LoVo (cell line): Measurements from ENCODE around the gene TIAM2.

Experiments
- DNase-seq: peaks from one replicate; pipeline ENCODE4 v3.0.0-alpha.2; 2016; ENCODE audit warnings: low spot score

Gene TIAM2

GRCh38 chr6:155026022-155026705 is 31.0 kb downstream of the TIAM2 start:
- DNase-seq: peak; percentile 62

DNA sequence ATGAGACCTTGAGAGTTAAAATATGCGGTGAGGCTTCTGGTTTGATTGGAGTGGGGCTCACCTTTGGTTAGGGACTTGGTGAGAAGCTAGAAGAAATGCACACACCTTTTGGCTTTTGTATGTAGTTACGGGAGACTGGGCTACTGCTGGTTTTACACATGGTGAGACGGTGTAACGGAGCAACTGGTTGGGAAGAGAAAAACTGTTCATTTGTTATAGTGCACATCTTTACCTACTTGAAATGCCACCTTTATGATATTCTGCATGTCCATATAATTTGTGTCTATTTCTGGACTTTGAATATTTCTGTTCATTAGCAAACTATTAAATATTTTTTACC is 31.6 kb downstream of the TIAM2 start:
- no peak for DNase-seq

DNA sequence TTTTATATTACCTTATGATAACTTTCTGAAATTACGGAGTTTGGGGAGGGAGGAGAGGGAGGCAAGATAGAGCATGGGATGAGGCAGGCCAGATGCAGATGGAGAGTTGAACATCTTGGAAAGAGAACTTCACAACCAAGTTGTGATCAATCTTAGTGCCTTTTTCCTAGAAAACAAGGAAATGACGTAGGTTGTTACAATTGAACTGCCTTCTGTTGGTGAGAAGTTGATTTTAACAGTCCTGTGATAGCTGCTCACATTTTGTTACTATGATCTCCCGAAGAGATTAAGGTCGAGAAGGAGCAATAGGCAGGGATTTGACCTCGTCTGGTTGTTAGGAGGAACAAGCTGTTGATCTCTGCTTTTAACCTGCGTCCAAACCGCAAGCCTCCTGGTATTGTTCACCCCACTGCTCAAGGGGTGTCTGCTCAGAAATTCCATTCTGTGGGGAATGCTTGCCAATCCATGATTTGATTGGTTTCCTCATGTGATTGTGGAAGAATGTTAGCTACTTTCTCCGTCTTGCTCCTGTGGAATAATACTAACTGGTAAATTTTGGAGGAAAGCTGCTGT is 35.1 kb downstream of the TIAM2 start:
- DNase-seq: no peak

DNA sequence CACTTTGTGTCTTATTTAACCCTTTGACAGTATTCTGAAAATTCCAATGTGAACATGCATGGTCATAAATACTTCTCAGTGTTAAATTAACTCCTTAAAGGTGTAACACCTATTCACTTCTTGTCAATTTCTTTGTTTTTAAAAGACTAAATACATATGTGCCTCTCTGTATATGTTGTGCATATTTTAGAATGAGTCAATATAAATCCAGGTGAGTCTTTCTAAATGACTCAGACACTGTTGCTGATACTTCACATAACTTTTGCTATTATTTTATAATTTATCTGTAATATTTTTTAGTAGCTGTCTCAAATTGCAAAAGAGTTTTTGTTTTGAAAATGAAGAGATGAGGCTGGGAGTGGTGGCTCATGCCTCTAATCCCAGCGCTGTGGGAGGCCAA is 36.0 kb downstream of the TIAM2 start:
- no peak for DNase-seq

- DNase-seq: no peak
Measured at GRCh38 chr6:155033021-155033791, 38.1 kb downstream of the TIAM2 start.

- DNase-seq: no peak
Measured at GRCh38 chr6:155036907-155037306, 41.8 kb downstream of the TIAM2 start.

GRCh38 chr6:155038104-155038503 is 43.0 kb downstream of the TIAM2 start:
- no peak for DNase-seq

GRCh38 chr6:155038527-155038926 is 43.4 kb downstream of the TIAM2 start:
- DNase-seq: no peak

- DNase-seq: no peak
Measured at GRCh38 chr6:155039618-155040017, 44.5 kb downstream of the TIAM2 start.

DNA sequence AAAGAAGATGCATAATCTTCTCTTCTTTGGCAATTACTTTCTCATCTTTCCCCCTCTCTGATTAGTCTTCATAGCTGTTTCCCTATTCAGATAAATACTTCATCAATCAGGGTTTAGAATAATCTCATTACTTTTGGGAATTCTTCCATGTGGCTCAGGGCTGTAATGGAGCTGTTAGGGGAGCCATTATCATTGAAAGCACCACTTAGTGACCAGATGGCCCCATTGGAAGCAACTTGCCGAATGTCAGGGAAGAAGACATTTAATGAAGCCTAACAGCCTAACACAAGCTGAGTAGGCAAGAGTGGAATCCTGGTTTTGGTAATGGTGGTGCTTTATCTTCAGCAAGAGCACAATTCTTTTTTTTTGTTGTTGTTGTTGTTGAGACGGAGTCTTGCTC is 45.0 kb downstream of the TIAM2 start:
- no peak for DNase-seq

- DNase-seq: no peak
Measured at GRCh38 chr6:155040901-155041650, 46.0 kb downstream of the TIAM2 start.

DNA sequence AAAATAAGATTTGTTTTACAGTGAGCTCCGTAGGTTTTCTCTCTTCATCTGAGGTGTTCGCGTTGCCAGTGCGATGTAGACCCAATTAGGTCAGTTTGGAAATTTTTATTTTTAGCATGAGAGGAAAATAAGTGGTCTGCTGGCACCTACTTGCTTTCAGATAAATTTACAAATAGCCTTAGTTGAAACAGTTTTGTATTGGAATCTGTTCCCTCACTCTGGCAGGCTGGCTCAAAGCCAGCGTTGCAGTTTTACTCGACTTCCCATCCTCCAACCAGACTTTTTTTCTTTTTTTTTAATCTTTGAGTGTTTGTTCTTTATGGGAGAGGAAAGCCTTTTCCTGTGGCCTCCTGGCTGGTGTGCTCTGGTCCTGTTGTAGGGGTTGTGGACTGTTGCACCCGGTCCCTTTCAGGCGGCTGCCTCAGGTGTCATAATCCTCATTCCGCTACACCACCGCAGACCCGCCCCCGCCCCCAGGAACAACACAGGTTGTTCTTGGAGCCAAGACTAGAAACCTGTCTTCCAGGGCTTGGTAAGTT is 46.7 kb downstream of the TIAM2 start:
- DNase-seq: no peak

DNA sequence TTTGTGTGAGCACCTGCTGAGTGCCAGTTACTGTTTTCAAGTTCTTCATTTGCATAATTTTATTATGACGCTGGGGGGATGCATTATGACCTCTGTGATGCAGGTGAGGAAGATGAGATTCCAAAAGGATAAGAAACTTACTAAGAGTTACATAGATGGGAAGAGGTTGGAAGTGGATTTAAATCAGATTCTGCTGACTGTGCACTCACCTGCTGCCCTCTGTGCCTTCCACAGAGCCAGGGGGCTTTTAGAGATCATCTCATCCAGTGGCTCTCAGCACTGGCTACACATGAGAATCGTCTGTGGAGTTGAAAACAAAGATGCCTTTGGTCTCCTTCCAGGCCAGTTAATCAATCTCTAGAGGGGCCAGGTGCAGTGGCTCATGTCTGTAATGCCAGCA is 47.9 kb downstream of the TIAM2 start:
- no peak for DNase-seq

DNA sequence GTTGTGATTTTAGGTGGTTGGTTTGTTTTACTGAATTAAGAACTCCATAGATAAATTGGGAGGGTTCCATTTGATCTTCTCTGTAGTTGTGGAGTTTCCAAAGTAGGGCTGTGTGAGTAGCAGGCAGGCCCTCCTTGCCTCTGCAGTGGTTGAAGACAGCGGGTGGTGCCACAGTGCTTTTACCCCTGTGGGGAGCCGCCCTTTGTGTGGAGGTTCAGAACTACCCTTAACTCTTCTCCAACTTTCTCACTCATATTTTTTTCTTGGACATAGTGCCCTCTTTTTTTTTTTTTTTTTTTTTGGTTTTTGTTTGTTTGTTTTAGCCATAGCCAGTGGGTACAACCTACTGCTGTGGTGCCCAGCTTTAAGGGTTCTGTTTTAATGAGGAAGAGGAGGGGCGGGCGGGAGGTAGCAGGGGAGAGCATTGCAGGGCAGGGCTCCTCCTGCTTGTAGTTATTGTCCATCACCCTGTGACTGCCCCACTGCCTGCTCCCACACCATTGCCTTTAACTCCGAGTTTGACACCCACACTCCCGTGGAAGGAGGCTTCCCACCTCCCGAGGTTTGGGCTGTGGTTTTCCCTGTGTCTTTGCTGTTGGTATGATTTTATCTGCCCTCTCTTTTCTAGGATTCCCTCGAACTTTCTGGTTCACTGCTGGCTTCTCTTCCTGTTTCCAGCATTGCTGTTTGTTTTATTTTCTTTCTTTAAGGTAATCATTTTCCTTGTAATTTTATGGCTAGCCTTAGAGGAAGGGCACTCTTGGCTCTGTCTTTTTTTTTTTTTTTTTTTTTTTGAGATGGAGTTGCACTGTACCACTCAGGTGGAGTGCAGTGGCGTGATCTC is 50.7 kb downstream of the TIAM2 start:
- no peak for DNase-seq

DNA sequence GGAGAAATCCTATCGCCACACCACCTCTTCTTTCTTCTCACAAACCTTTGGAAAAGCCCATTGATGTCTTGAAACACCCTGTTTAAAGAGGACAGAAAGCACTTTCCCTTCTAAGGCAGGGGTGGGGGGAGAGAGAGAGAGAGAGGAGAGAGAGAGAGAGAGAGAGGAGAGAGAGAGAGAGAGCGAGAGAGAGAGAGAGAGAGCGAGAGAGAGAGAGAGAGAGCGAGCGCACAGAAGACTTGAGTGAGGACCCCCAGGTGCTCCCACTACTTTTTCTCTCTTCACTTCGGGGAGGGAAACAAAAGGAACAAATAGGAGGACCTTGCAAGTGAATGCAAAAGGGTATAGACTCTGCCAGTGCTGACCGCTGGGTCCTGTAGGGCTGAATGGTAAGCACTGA is 52.4 kb downstream of the TIAM2 start:
- DNase-seq: no peak

DNA sequence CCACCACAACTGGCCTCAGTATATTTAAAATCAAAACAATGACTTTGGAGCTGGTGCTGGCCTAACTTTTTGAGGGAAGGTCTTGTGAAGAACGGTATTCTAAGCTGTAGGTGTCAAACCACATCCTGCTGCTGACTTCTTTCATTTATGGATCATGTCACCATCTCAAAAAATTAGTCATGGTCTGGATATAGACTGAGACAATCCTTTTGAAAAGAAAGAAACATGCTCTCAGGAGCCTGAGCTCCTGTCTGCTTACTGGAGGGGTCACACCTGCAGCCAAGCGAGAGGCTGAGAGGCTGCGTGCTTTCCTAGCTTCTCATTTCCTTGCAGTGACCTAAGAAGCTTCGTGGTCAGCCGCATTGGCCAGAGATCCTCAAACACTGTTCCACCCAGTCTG is 55.2 kb downstream of the TIAM2 start:
- DNase-seq: no peak

GRCh38 chr6:155054491-155055250 is 59.6 kb downstream of the TIAM2 start:
- DNase-seq: no peak

- no peak for DNase-seq
Measured at GRCh38 chr6:155055729-155056128, 60.6 kb downstream of the TIAM2 start.

GRCh38 chr6:155056756-155057155 is 61.6 kb downstream of the TIAM2 start:
- DNase-seq: no peak

DNA sequence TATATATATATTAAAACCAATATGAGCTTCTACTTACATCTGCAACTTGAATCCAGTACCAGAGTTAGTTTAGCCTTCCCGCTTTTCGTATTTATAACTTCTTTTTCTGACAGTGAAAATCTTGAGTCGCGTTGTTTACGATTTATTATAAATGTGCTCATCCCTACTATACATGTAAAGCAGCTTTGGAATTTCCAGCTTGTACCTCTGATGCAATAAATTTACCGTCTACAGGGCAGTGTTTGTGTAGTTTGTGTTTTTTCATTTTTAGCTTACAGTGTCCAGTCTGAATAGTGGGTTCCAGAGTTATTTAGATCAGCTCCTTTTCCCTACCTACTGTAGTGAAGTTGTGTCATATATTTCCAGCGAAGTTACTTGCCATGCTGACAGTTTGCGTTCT is 66.3 kb downstream of the TIAM2 start:
- no peak for DNase-seq

DNA sequence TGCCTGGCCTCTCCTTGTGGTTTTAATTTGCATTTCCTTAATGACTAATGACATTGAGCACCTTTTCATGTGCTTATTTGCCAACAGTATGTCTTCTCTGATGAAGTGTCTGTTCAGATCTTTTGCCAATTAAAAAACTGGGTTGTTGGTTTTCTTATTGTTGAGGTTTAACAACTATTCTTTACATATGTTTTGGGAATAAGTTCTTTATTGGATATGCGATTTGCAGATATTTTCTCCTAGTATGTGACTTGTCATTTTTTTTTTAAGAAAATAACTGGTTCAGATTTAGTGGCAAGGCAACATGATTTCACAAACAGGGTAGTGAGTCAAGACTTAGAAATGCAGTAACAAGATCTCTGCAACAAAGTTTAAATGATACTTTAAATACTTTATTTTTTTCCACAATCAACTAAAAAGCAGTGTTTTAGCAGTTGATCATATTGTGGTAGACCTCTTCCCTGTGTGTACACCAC is 67.8 kb downstream of the TIAM2 start:
- no peak for DNase-seq
